GM18868 (cell line): ENCODE results near the gene ZNF425.
"Not testable (repeated sequence)": the region's sequence is repeated elsewhere in the genome, so short reads cannot be mapped to it uniquely, and the experiment has no call there.

ENCODE experiments used
- ATAC-seq: cut with Tn5 transposase; IDR thresholded peaks from one replicate; pipeline ENCODE4 v1.9.1; 2021; ENCODE audit warnings: mild to moderate bottlenecking, moderate library complexity; ENCODE audit not compliant: unreplicated experiment

ZNF425 gene

DNA sequence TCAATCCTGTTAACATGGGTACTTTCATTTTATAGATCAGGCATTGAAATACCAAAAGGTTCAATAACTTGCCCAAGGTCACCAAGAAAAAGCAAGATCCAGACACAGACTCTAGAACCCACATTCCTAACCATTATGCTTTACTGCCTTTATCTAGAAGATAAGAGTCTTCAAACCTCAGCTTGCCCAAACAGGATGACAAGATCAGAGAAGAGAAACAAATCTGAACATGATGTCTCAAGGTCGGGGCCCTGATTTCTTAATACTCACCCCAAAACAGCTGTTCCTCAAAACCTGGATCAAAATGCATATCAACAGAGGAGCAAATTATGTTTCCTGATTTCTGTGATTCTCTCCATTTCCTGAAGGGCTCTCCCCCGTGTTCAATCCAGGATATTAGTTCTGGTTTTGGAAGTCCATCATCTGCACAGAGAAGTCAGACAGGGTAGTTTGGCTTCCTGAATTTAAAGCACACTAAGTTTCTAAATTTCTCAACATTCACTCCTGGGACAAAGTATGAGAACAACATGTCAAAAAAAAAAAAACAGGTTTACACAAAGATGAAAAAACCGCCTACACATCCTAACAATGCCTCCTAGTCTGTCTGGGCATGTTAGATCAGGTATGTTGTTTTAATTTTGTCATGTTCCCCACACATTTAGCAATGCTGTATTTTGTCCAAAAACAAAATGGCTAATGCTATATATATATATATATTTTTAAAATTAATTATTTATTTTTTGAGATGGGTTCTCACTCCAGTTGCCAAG is 51.8 kb downstream of the ZNF425 start:
- peak; percentile 43 for ATAC-seq

DNA sequence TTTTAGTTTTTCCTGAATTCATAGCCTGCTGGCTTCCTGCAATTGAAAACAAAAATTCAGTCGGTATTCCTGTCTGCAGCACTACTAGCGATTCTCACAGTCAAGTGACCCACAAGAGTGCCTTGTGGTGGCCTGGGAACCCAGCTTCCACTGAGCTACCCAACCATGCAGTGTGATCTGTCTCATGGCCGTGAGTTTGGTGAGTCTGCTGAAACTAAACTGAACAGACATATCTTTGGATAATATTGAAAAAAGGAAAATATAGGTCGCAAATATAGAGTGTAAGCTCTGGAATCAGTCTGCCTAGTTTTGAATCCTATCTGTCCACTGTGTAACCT is 53.7 kb downstream of the ZNF425 start:
- no peak for ATAC-seq

DNA sequence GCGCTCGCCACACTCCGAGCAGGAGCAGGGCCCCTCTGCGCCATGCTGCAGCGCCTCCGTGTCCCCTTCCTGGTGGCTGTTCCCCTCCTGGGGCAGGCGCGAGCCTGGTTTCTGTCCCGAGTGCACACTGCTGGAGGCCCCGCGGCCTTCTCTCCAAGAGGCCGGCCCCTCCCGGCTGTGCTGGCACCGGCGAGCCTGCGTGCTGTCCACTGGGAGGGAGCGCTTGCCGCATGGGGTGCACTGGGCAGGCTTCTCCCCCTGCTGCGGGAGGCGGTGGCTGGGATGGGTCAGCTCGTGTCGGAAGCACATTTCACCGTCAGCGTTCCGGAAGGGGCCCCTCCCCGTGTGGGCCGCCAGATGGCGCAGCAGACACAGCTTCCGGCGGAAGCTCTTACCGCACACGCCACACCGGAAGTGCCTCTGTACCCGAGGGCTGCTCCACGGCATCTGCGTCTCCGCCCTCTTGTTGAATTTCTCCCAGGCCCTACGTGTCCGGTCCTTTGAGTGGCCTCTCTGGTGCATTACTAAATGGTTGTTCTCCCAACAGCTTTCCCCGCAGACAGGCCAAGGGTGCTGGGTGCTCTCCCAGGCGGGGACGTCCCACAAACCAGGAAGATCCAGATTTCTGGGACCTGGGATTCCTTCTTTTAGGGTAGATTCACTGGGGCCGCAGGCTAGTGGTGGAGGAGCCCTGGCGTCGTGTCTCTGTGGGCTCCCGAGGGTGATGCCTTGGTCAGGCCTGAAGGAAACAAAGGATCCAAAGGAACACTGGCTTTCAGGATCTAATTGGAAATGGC is 54.3 kb downstream of the ZNF425 start:
- no peak for ATAC-seq

DNA sequence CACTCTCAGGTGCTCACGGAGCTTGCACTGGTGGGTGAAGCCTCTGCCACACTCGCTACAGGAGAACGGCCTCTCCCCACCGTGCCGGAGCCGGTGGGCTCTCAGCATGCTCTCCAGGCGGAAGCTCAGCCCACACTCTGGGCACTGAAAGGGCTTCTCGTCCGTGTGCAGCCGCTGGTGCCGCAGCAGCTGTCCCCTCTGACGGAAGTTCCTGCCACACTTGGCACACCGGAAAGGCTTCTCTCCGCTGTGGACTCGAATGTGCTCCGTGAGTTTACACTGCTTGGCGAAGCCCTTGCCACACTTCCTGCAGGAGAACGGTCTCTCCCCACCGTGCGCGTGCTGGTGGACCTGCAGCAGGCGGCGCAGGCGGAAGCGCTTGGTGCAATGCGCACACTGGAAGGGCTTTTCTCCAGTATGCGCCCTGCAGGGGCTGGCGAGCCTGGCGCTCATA is 54.9 kb downstream of the ZNF425 start:
- ATAC-seq: no peak

DNA sequence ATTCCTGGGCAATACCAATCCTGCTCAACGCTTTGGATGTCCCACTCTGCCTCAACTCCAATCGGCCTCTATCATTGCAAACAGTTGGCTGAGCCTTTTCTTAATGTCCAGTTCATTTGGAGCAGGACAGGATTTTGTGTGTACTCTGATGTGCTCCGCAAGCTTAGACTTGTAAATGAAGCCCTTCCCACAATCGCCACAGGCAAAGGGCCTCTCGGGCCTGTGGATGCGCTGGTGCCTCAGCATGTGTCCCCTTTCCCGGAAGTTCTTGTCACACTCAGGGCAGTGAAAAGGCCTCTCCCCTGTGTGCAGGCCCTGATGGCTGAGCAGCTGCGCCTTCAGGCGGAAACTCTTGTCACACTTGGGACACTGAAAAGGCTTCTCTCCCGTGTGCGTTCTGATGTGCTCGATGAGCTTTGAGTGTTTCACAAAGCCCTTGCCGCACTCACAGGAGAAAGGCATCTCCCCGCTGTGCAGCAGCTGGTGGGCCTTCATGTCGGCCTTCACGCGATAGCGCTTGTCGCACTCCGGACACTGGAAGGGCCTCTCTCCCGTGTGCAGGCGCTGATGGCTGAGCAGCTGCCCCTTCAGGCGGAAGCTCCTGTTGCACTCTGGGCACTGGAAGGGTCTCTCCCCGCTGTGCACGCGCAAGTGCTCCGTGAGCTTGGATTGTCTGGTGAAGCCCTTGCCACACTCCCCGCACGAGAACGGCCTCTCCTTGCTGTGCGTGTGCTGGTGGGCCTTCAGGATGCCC is 55.6 kb downstream of the ZNF425 start:
- no peak for ATAC-seq

DNA sequence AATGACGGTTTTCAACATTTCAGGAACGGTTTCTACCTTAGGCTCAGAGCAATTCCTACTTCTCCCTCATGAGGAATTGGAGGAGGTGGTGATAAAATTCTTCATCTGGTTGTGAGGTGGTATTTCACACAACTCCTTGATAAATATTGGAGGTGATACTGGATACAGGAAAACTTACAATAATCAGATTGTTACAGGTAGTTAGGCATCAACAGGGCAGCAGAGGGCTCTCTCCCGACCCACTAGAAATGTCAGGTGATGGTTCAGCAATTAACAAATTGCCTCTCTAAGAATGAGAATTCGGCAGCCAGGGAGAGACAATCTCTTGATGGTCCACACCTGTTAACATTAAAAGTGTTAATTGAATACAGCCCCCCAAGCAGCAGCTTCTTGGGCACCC is 58.3 kb downstream of the ZNF425 start:
- ATAC-seq: no peak

DNA sequence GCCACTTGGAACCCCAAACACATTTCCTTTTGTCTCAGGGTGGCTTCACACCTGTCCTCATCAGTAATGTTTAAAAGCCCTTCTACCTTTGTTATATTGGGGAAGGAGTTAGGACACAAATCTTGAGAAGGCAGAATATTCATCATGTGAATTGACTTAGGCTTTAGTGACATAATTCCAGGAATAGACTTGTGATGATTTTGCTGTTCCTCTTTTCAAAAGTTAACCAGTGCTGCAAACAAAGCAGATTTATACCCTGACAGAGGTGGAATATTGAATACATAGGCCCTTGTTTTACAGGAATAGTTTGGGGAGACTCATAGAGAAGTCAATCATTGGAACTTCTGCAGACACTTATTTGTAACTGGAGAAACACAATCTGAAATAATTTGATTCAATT is 62.6 kb downstream of the ZNF425 start:
- no peak for ATAC-seq

DNA sequence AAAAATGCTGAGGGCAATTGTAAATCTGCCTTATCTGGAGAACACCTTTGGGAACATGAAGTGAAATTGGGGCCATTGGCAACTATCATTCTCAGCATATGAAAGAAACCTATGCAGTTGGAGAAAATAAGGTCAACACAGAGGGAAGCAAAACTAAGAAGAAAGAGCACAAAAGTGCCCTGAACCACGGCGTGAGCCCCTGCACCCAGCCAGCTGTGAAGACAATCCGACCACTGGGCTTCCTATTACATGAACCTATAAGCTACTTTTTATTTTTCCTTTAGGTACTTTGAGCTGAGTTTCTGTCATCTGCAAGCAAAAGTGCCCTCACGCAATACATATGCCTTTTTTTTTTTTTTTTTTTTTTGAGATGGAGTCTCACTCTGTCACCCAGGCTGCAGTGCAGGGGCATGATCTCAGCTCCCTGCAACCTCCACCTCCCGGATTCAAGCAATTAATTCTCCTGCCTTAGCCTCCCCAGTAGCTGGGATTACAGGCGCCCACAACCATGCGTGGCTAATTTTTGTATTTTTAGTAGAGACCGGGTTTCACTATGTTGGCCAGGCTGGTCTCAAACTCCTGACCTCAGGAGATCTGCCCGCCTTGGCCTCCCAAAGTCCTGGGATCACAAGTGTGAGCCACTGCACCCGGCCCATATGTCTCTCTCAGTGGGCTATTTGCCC is 63.8 kb downstream of the ZNF425 start:
- not testable (repeated sequence) for ATAC-seq

DNA sequence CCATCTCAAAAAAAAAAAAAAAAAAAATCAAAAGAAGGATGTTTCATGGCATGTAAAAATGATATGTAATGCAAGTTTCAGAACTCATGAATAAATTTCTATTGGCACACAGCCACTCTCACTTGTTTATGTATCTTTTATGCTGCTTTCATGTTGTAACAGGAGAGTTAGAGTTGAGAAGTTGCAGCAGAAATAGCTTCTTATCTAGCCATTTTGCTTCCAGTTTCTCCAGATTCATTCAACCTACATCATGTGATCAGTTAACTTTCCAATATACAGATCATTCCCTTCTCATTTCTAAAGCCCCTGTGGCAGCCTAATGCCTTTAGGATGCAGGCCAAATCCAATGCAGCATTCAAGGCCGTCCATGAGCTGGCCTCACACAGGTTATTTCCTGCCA is 66.0 kb downstream of the ZNF425 start:
- no peak for ATAC-seq

DNA sequence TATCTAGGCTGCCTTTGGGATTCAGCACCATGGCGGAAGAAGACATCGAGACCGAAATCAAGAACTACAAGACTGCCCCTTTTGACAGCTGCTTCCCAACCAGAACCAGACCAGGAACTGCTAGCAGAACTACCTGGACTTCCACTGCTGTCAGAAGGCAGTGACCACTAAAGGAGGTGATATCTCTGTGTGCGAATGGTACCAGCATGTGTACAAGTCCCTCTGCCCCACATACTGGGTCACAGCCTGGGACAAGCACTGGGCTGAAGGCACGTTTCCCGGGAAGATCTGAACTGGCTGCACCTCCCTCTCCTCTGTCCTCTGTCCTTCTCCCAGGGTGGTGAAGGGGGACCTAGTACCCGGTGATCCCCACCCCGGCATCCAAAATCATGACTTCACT is 72.2 kb downstream of the ZNF425 start:
- ATAC-seq: no peak

DNA sequence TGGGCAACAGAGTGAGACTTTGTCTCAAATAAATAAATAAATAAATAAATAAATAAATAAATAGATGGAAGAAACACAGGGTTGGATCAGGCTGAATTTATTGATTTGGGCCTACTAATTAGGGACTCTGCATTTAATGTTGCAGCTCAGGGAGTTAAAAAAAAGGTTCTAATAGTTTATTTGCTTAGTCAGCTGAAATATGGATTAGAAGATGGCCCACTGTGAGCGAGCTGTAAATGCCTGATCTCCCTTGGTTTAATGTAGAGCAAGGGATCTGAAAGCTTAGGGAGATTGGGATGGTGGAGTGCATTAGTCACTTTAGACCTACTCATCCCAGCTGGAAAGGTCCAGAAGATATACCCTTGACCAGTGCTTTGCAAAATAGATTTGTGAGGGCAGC is 72.7 kb downstream of the ZNF425 start:
- ATAC-seq: no peak
